PC-9 (cell line): Measurements from ENCODE around the gene CRY1.

ENCODE experiments used
- CTCF ChIP-seq: fragments of 200-600 bp; sonication (generic); conservative IDR thresholded peaks from 2 replicates; pipeline ENCODE4 v1.6.1; 2017; ENCODE audit warnings: mixed run types, antibody characterized with exemption, mild to moderate bottlenecking, moderate library complexity
- EZH2 ChIP-seq: fragments of 200-600 bp; sonication (generic); IDR thresholded peaks from 2 replicates; pipeline ENCODE4 v1.8.0; 2017; ENCODE audit warnings: antibody characterized with exemption, low read depth

- no peak for TF ChIP-seq CTCF
- TF ChIP-seq EZH2: no peak
Measured at GRCh38 chr12:106971065-106971464, 122.3 kb downstream of the CRY1 start.
